Measurements from ENCODE around the gene CYP1B1. TPM values are rescaled to one million over a fixed set of nuclear protein-coding genes. Genes with fewer than 3 reads are reported as not detected.
A peak's percentile ranks its signal among the peaks of the same experiment; 100 is the strongest.

Gene CYP1B1
- total RNA-seq, 1 donor from 2014 or later: 17.7 TPM

DNA sequence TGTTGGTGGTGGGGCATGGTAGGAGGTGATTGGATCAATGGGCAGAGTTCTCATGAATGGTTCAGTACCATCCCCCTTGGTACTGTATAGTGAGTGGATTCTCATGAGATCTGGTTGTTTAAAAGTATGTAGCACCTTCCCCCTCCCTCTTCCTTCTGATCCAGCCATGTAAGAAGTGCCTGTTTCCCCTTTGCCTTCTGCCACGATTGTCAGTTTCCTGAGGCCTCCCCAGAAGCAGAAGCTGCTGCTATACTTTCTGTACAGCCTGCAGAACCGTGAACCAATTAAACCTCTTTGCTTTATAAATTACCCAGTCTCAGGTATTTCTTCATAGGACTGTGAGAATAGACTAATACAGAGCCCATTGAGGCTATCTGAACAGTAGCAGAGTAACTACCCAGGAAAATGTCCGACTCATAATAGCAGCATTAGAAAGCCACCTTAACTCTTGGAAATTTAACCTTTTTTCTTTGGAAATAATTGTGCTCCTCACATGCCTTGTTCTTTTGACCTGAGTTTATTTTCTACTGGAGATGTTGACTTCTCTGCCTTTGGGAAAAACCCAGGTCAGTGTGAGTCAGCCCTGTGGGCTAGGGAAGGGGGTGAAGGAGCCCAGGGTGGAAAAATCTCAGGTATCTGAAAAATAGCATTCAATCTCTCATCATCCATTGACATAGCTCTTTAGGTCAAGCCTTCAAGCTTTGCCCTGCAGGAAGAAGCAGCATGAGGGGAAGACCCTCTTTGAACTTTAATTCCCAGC lies 18.1 kb downstream of the CYP1B1 start:
- Histone ChIP-seq H3K4me1 (no peaks in the 10 kb centered on the region), H3K4me3 (no peak overlapping the region), H3K36me3 (no peaks in the 10 kb centered on the region), H3K9me3 (replicated peaks) (no peaks in the 10 kb centered on the region), H3K27me3 (ENCODE audit: low read depth) (no peaks in the 10 kb centered on the region), H3K27ac (replicated peaks) (no peak overlapping the region)
- intact Hi-C loops (cut with micrococcal nuclease): no loop called here
- TF ChIP-seq, protein P1, sequence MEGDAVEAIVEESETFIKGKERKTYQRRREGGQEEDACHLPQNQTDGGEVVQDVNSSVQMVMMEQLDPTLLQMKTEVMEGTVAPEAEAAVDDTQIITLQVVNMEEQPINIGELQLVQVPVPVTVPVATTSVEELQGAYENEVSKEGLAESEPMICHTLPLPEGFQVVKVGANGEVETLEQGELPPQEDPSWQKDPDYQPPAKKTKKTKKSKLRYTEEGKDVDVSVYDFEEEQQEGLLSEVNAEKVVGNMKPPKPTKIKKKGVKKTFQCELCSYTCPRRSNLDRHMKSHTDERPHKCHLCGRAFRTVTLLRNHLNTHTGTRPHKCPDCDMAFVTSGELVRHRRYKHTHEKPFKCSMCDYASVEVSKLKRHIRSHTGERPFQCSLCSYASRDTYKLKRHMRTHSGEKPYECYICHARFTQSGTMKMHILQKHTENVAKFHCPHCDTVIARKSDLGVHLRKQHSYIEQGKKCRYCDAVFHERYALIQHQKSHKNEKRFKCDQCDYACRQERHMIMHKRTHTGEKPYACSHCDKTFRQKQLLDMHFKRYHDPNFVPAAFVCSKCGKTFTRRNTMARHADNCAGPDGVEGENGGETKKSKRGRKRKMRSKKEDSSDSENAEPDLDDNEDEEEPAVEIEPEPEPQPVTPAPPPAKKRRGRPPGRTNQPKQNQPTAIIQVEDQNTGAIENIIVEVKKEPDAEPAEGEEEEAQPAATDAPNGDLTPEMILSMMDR (IDR thresholded peaks at IDR 0.05; ENCODE audit: borderline replicate concordance): no peak
- DNase-seq: no peak

DNA sequence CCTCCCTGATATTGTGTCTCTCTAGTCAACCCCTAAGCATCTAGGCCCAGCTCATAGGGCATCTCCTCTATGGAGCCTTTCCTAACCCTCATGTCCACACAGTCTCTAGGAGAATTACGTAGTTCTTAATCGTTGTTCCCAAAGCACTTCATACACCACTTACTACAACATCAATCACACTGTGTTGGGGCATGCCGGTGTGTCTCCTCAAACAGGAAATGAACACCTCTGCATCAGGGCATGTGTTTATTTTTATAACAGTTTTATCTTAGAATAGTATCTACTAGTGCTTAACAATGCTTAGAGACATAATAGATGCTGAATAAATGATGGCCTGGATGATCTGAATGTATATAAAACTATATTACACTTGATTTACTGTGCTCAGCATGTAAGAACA lies 19.7 kb downstream of the CYP1B1 start:
- DNase-seq: no peak
- intact Hi-C loops (cut with micrococcal nuclease): no loop called here
- H3K9me3 ChIP-seq (replicated peaks): no peaks in the 10 kb centered on the region
- H3K4me3 ChIP-seq: no peak overlapping the region
- H3K4me1 ChIP-seq: no peaks in the 10 kb centered on the region
- no peaks in the 10 kb centered on the region for H3K27me3 ChIP-seq (ENCODE audit: low read depth)
- TF ChIP-seq, protein P1 (IDR thresholded peaks at IDR 0.05; ENCODE audit: borderline replicate concordance): no peak
- no peak overlapping the region for H3K27ac ChIP-seq (replicated peaks)
- H3K36me3 ChIP-seq: no peaks in the 10 kb centered on the region

DNA sequence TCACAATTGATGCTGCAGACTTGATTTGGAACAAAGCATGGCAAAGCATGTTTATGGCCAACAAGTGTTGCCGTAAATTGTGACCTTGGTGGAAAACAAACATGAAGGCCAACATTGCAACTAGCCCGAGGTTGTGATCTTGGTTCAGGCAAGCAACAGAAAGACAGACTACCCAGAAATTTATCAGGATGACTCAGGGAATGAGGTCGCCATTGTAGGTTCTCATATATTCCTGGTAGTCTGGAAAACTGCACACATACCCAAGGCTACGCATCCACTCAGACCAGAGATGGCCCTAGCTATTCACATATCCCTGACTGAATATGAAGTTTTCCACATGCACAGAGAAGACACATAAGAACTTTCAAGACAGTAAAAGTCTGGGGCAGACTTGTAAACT lies 30.1 kb downstream of the CYP1B1 start:
- Histone ChIP-seq H3K27me3 (ENCODE audit: low read depth) (no peaks in the 10 kb centered on the region), H3K9me3 (replicated peaks) (peaks cover 4% of the 10 kb centered on the region)
- intact Hi-C loops (cut with micrococcal nuclease): no loop called here

DNA sequence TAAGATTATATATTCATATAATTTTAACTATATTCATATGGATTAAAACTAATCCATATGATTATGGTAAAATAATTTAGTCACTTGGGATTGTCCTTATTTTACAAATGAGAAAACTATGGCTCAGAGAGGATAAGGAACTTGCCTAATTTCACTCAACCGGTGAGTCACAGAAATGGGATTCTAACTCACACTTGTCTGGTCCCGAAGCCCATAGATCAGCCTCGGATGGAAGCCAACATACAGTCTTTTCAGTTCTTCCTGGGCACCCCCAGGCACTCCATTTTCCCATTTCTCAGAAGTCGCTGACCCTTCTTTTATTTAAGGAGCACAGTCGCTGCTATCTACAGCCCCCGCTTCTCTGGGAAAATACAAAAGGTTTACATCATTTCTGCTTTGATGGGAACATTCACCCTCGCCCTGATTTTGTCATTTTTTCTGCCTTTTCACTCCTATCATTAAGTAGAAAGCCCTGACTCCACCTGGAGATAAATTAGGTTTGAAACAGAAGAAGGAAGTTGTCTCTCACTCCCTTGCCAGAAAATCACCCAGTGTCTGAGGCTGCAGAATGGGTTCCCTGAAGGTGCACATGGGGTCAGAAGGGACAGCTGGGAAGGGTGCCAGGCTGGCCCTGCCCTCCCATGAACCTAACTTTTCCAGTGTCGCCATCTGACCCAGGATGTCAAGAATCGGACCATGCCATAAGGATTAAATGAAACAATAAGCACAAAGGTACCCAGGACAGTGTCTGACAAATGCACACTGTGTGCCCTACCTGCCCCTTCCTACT lies 36.6 kb downstream of the CYP1B1 start:
- TF ChIP-seq, protein P1 (IDR thresholded peaks at IDR 0.05; ENCODE audit: borderline replicate concordance): no peak
- H3K9me3 ChIP-seq (replicated peaks): peaks cover 10% of the 10 kb centered on the region
- no peak overlapping the region for H3K27ac ChIP-seq (replicated peaks)
- intact Hi-C loops (cut with micrococcal nuclease): no loop called here
- no peak for DNase-seq
- H3K36me3 ChIP-seq: no peaks in the 10 kb centered on the region
- peaks cover 14% of the 10 kb centered on the region for H3K4me1 ChIP-seq
- peaks cover 50% of the 10 kb centered on the region for H3K27me3 ChIP-seq (ENCODE audit: low read depth)
- no peak overlapping the region for H3K4me3 ChIP-seq

More for the DNA sequence above, 30.1 kb downstream of the CYP1B1 start:
- H3K36me3 ChIP-seq: no peaks in the 10 kb centered on the region
- DNase-seq: no peak
- H3K27ac ChIP-seq (replicated peaks): no peak overlapping the region
- no peak overlapping the region for H3K4me3 ChIP-seq
- no peaks in the 10 kb centered on the region for H3K4me1 ChIP-seq
- TF ChIP-seq, protein P1 (IDR thresholded peaks at IDR 0.05; ENCODE audit: borderline replicate concordance): no peak

DNA sequence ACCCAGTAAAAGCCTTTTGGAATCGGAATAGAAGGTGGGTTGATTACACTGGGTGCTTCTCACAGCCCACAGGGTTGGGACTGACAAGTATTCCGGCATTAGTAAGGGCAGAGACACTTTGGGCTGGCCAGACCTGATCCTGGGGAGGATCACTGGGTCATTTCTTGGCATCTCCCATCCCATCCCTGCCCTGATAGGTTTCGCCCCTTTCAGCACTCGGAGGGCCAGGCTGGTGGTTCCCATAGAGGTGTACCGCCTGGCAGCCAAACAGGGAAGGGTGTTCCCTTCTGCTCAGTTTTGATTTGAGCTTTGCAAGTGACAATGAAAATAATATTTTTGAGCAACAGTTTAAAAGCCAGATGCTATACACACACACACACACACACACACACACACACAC lies 37.3 kb downstream of the CYP1B1 start:
- H3K9me3 ChIP-seq (replicated peaks): peaks cover 10% of the 10 kb centered on the region
- intact Hi-C loops (cut with micrococcal nuclease): no loop called here
- DNase-seq: no peak
- H3K27me3 ChIP-seq (ENCODE audit: low read depth): peaks cover 56% of the 10 kb centered on the region
- peaks cover 14% of the 10 kb centered on the region for H3K4me1 ChIP-seq
- H3K27ac ChIP-seq (replicated peaks): peak overlapping the region; percentile 67
- H3K36me3 ChIP-seq: no peaks in the 10 kb centered on the region
- peak overlapping the region; percentile 55 for H3K4me3 ChIP-seq
- TF ChIP-seq, protein P1 (IDR thresholded peaks at IDR 0.05; ENCODE audit: borderline replicate concordance): no peak
